K562 (cell line): Measurements from ENCODE around the gene CDKL1. TPM values are rescaled to one million over a fixed set of nuclear protein-coding genes. Genes with fewer than 3 reads are reported as not detected.

Experiments
- ATF1 ChIP-seq, 2 experiments: fragments of 450-650 bp in 1 of 2; IDR thresholded peaks; 2 replicates each; pipeline ENCODE4 v1.6.1; 2016; ENCODE audit warnings: missing compliant biosample characterization in 1 of 2, missing genetic modification characterization in 1 of 2
- EP300 ChIP-seq: IDR thresholded peaks from 2 replicates; pipeline ENCODE4 v1.6.1; 2012; ENCODE audit warnings: low read length, improper control_type of control experiment
- MNT ChIP-seq, 2 experiments: fragments of 450-650 bp; conservative IDR thresholded peaks; 2 replicates each; pipeline ENCODE4 v1.6.1; 2017; ENCODE audit warnings: mild to moderate bottlenecking in 2 of 2, moderate library complexity in 2 of 2
- MXI1 ChIP-seq: IDR thresholded peaks from 2 replicates; pipeline ENCODE4 v1.6.1; 2011; ENCODE audit warnings: low read depth, mild to moderate bottlenecking, improper control_type of control experiment, low read length
- MYC ChIP-seq, 2 experiments: fragments of 250-450 bp in 1 of 2; sonication (Bioruptor Pico) in 1 of 2; IDR thresholded peaks; 2 replicates each; pipeline versions ENCODE4 v1.5.1 to v1.6.1; 2012 to 2021; ENCODE audit warnings: low read depth in 2 of 2, borderline replicate concordance in 1 of 2, improper control_type of control experiment in 1 of 2, low read length in 1 of 2, mild to moderate bottlenecking in 1 of 2, moderate library complexity in 1 of 2
- NKRF ChIP-seq: fragments of 450-650 bp; IDR thresholded peaks from 2 replicates; pipeline ENCODE4 v1.6.1; 2016; ENCODE audit warnings: borderline replicate concordance
- NR2C2 ChIP-seq, 2 experiments: fragments of 200-800 bp in 1 of 2; sonication (Bioruptor generic) in 1 of 2; sonication (generic) in 1 of 2; formaldehyde crosslinking in 1 of 2; IDR thresholded peaks; 2 replicates each; pipeline versions ENCODE4 v1.6.1 to v1.8.0; 2016 to 2022; ENCODE audit warnings: mild to moderate bottlenecking in 1 of 2, missing compliant biosample characterization in 1 of 2, missing genetic modification characterization in 1 of 2, missing genetic modification reagents in 1 of 2
- RCOR1 ChIP-seq, 2 experiments: IDR thresholded peaks; 2 replicates each; pipeline ENCODE4 v1.6.1; 2012; ENCODE audit warnings: low read depth in 2 of 2, low read length in 2 of 2, borderline replicate concordance in 1 of 2, improper control_type of control experiment in 1 of 2
- TCF3 ChIP-seq: sonication (generic); formaldehyde crosslinking; IDR thresholded peaks from 2 replicates; pipeline ENCODE4 v1.4.0; 2020; ENCODE audit warnings: mild to moderate bottlenecking, missing genetic modification reagents
- TEAD2 ChIP-seq: fragments of 450-650 bp; IDR thresholded peaks from 2 replicates; pipeline ENCODE4 v1.6.1; 2016; ENCODE audit warnings: missing genetic modification characterization, control low read depth, missing compliant biosample characterization
- ZNF12 ChIP-seq: sonication (generic); formaldehyde crosslinking; IDR thresholded peaks from 2 replicates; pipeline ENCODE4 v1.4.0; 2020; ENCODE audit warnings: mild to moderate bottlenecking, missing genetic modification reagents
- ZNF318 ChIP-seq, 2 experiments: fragments of 450-650 bp; IDR thresholded peaks; 2 replicates each; pipeline ENCODE4 v1.6.1; 2016; ENCODE audit warnings: mild to moderate bottlenecking in 2 of 2, borderline replicate concordance in 1 of 2, low read depth in 1 of 2, moderate library complexity in 1 of 2
- ZNF586 ChIP-seq: fragments of 450-650 bp; formaldehyde crosslinking; conservative IDR thresholded peaks from 2 replicates; pipeline ENCODE4 v1.4.0; 2020; ENCODE audit warnings: mild to moderate bottlenecking, moderate library complexity
- polyA plus RNA-seq, 8 experiments: library from polyadenylated mRNA; depleted of rRNA in 4 of 8; stranded (reverse) in 5 of 8; unstranded in 3 of 8; fragments of >200 nt; fragmentation: Nextera tagmentation in 2 of 8; fragmentation: Illumina TruSeq in 1 of 8; extraction: Ambion mirVana in 2 of 8; extraction: Trizol in 1 of 8; gene quantifications; 2 replicates each; pipeline versions ENCODE4 v1.2.1 to v1.2.3, GENCODE V29; 2011 to 2014; ENCODE audit warnings: inconsistent platforms in 1 of 8, missing spikeins in 1 of 8
- total RNA-seq, 7 experiments: library from RNA; depleted of rRNA in 6 of 7; stranded (reverse); fragments of >200 nt in 6 of 7; fragmentation: Illumina TruSeq in 2 of 7; extraction: Trizol in 2 of 7; gene quantifications; 2 replicates each; pipeline versions ENCODE4 v1.2.1 to v1.2.3, GENCODE V29; 2011 to 2021; ENCODE audit warnings: low replicate concordance in 1 of 7

CDKL1 gene
- total and polyA plus RNA-seq, 9 of the 15 experiments (the other 6 are each of a cell fraction or from before 2014, with no cell fraction given) = 2.3 to 35.0 (median 7.5) TPM

- TF ChIP-seq ATF1 (CRISPR knock-in tag; IDR thresholded peaks at IDR 0.05) (no peak), ATF1 (tag; IDR thresholded peaks at IDR 0.05) (peak; percentile 37), ZNF12 (CRISPR knock-in tag) (no peak), TCF3 (CRISPR knock-in tag) (peak; percentile 89), MNT (conservative IDR thresholded peaks at IDR 0.05) (peak in 1 of 2 experiments; percentile 58; a peak in 2 of 4 replicates), NKRF (no peak), NR2C2 (CRISPR knock-in tag; IDR thresholded peaks at IDR 0.05) (no peak), NR2C2 (tag; IDR thresholded peaks at IDR 0.05) (no peak), MYC (IDR thresholded peaks at IDR 0.05; ENCODE audit: low read depth, low read length) (no peak), MYC (CRISPR knock-in tag; IDR thresholded peaks at IDR 0.05; ENCODE audit: borderline replicate concordance, low read depth) (no peak), EP300 (peak; percentile 73; the same call in 1 of the 2 replicates), TEAD2 (tag) (peak; percentile 16; the same call in 1 of the 2 replicates), MXI1 (no peak), ZNF318 (IDR thresholded peaks at IDR 0.05; ENCODE audit: borderline replicate concordance in 1 of 2, low read depth in 1 of 2) (no peak), ZNF586 (CRISPR knock-in tag) (no peak), RCOR1 (IDR thresholded peaks at IDR 0.05; ENCODE audit: borderline replicate concordance in 1 of 2, low read depth in 2 of 2, low read length in 2 of 2) (peak; percentile 44 to 92; a peak in 3 of 4 replicates)
These were observed 54.2 kb downstream of the CDKL1 start (continued) for GRCh38 chr14:50342221-50343078.
